HFFc6 (cell line): ENCODE measurements around the gene STK32C. TPM values are rescaled to one million over a fixed set of nuclear protein-coding genes. Genes with fewer than 3 reads are reported as not detected.
"Not testable (repeated sequence)": the region's sequence is repeated elsewhere in the genome, so short reads cannot be mapped to it uniquely, and the experiment has no call there.

Source experiments
- DNase-seq: peaks from one replicate; pipeline ENCODE4 v3.0.0-alpha.2; 2018
- H3K27ac Mint-ChIP-seq: 2 replicates; pipeline ENCODE4 v1.8.0; 2020; ENCODE audit warnings: mild to moderate bottlenecking, mixed read lengths
- H3K27me3 Mint-ChIP-seq: 2 replicates; pipeline ENCODE4 v1.8.0; 2021; ENCODE audit warnings: mild to moderate bottlenecking, moderate library complexity, mixed read lengths; ENCODE audit not compliant: insufficient read depth
- H3K36me3 Mint-ChIP-seq: 2 replicates; pipeline ENCODE4 v1.8.0; 2021; ENCODE audit warnings: low read depth, mixed read lengths
- H3K4me1 Mint-ChIP-seq: 2 replicates; pipeline ENCODE4 v1.8.0; 2020; ENCODE audit warnings: low read depth, mixed read lengths
- H3K4me3 Mint-ChIP-seq: 2 replicates; pipeline ENCODE4 v1.8.0; 2020; ENCODE audit warnings: mild to moderate bottlenecking, moderate library complexity, mixed read lengths
- H3K9me3 Mint-ChIP-seq: 2 replicates; pipeline ENCODE4 v1.8.0; 2020; ENCODE audit warnings: mild to moderate bottlenecking, mixed read lengths
- total RNA-seq, 6 experiments: library from RNA; stranded (reverse); fragmentation: NEBNext Ultra II Directional; extraction: Animal tissue kit (Norgen Biotek cat#: 25700); gene quantifications; 2 replicates in 1 of 6; 3 replicates in 5 of 6; pipeline ENCODE4 v1.2.3, GENCODE V29; 2021
- TF ChIP-seq, protein P1 (sequence below): fragments of 200-600 bp; sonication (generic); IDR thresholded peaks from 2 replicates; pipeline ENCODE4 v1.5.0; 2021; ENCODE audit warnings: antibody characterized with exemption, mild to moderate bottlenecking

The STK32C gene
- total RNA-seq, 6 experiments from 2014 or later, result 5.5 to 8.3 (median 7.2) TPM

DNA sequence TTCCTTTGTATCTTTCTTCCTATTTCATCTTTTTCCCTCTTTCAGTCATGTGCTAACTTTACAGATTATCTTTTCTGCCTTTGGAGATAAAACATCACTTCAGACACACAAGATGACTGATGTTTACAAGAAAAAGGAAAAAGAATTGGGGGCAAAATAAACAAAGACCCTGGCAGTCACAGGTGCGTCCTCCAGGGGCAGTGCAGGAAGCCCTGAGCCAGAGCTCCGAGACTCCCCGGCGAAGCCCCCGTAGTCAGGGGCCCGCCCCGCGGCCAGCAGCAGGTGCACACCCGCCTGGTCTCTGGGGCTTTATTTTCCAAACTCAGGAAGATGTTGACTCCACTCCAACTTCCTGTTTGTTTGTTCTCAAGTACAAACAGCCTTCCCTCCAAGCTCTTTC, 10.2 kb downstream of the STK32C start:
- Mint-ChIP-seq H3K9me3 (no peaks in the 10 kb centered on the region), H3K4me1 (no peaks in the 10 kb centered on the region; the same call in 1 of the 2 replicates), H3K27me3 (peaks cover 21% of the 10 kb centered on the region), H3K27ac (peak overlapping the region; percentile 42; the same call in 1 of the 2 replicates), H3K36me3 (no peaks in the 10 kb centered on the region), H3K4me3 (no peak overlapping the region)
- DNase-seq, result no peak
- TF ChIP-seq, protein P1, sequence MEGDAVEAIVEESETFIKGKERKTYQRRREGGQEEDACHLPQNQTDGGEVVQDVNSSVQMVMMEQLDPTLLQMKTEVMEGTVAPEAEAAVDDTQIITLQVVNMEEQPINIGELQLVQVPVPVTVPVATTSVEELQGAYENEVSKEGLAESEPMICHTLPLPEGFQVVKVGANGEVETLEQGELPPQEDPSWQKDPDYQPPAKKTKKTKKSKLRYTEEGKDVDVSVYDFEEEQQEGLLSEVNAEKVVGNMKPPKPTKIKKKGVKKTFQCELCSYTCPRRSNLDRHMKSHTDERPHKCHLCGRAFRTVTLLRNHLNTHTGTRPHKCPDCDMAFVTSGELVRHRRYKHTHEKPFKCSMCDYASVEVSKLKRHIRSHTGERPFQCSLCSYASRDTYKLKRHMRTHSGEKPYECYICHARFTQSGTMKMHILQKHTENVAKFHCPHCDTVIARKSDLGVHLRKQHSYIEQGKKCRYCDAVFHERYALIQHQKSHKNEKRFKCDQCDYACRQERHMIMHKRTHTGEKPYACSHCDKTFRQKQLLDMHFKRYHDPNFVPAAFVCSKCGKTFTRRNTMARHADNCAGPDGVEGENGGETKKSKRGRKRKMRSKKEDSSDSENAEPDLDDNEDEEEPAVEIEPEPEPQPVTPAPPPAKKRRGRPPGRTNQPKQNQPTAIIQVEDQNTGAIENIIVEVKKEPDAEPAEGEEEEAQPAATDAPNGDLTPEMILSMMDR, result no peak

DNA sequence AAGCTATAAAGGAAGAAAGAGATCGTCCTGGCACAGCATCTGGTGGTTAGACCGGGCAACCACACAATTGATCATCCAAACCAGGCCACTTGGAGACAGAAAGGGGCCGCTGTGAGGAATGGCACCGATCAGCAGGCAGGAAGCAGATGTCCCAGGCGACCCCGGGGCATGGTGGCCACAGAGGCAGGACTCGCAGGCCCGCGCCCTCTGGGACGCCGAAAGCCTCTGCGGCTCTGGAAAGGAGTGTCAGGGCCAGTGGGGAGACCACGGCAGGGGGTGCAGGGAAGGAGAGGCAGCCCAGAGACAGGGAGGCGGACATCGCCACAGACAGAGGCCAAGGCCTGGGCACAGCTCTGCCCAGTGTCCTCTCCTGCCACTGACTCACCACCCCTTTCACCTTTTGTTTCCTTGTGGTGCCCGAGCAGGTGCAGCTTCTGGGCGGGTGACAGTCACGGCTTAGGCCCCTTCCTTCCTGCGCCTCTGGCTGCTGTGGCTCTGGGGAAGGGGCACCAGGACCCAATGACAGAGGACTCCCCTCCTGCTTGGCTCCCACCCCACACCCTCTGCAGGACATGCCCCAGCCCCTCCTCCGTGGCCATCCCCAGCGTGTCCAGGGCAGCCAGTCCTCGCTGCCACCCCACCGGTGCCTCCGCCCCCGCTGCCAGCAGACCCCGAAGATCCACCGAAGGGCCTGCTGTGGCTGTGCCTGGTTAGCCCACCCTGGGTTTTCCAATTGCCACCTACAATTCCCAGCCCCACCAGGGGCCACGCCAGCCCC, 10.9 kb downstream of the STK32C start:
- H3K27ac Mint-ChIP-seq, result no peak overlapping the region
- H3K4me3 Mint-ChIP-seq, result no peak overlapping the region
- DNase-seq, result no peak
- peaks cover 20% of the 10 kb centered on the region for H3K27me3 Mint-ChIP-seq
- H3K9me3 Mint-ChIP-seq, result no peaks in the 10 kb centered on the region
- no peaks in the 10 kb centered on the region; the same call in 1 of the 2 replicates for H3K4me1 Mint-ChIP-seq
- TF ChIP-seq, protein P1, result no peak
- no peaks in the 10 kb centered on the region for H3K36me3 Mint-ChIP-seq

DNA sequence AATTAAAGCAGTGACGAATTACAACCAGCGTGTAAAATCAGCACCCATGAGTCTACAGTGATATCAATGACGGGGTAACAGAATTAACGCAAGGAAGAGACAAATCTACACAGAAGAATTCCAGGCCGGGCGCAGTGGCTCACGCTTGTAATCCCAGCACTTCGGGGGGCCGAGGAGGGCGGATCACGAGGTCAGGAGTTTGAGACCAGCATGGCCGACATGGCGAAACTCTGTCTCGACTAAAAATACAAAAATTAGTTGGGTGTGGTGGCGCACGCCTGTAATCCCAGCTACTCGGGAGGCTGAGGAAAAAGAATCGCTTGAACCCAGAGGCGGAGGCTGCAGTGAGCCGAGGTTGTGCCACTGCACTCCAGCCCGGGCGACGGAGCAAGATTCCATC, 12.3 kb downstream of the STK32C start:
- H3K27me3 Mint-ChIP-seq, result peaks cover 16% of the 10 kb centered on the region
- not testable (repeated sequence) for H3K27ac Mint-ChIP-seq, H3K36me3 Mint-ChIP-seq, H3K4me3 Mint-ChIP-seq, H3K4me1 Mint-ChIP-seq, H3K9me3 Mint-ChIP-seq, DNase-seq

DNA sequence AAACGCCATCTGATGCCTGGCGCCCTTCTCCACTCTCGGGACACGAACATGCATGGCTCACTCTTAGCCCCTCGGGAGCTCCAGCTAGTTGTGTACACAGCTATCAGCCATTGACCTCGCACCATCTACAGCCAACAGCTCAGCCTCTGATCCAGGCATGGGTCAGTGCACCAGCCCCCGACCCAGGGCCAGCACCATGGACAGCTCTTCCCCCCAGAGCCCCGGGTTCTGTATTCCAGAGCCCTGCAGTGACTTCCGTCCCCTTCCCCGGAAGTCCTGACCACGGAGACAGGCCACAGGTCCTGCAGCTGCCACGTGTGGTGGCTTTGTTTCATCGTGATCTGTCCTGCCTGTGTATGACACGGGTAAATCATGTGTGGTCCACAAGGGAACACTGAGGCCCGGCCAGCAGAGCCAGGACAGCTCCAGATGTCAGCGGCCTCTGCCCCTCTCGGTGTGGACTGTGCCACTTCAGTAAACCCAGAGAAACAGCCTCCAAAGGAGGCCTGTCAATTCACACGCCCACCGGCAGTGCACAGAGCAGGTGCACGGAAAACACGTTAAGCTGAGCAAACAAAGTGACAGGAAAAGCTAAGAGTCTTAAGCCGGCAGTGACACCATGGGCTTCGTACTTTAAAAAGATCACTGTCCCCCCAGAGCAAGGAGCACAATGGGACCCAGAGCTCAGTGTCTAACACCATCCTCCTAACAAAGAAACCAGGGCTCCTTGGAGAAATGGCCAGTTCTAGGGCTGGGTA, 13.0 kb downstream of the STK32C start:
- peaks cover 12% of the 10 kb centered on the region for H3K27me3 Mint-ChIP-seq
- H3K4me1 Mint-ChIP-seq, result no peaks in the 10 kb centered on the region; the same call in 1 of the 2 replicates
- DNase-seq, result no peak
- TF ChIP-seq, protein P1, result no peak
- H3K36me3 Mint-ChIP-seq, result no peaks in the 10 kb centered on the region
- no peak overlapping the region for H3K27ac Mint-ChIP-seq
- H3K9me3 Mint-ChIP-seq, result no peaks in the 10 kb centered on the region
- H3K4me3 Mint-ChIP-seq, result no peak overlapping the region

DNA sequence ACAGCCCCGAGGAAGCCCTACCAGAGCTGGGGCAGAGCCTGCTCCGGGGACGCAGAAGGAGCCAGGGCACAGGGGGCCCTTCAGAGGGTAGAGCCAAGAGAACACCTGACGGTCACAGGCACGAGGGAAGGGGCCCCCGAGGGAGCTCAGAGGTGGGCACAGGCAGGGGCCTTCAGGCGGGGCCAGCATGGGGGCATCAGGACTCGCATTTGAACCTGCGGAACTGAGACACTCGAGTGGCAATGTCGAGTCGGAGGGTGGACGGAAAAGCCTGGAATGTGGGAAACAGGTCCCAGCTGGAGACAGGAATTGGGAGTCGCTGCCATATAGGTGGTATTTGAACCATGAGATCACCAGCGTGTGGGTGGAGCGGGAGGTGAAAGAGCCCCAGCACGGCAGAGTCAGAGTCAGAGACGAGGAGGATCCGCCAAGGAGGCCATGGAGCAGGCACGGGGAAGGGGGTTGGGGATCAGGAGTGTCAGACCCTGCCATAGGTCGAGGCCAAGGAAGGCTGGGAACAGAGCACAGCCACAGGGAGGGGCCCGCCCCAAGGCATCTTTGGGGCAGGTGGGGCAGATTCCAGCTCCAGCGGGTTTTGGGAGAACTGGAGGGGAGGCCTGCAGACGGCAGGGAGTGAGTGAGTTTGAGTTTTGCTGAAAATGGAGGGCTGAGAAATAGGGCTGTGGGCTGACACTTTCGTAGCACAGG, 13.8 kb downstream of the STK32C start:
- Mint-ChIP-seq H3K27me3 (peaks cover 10% of the 10 kb centered on the region), H3K36me3 (no peaks in the 10 kb centered on the region), H3K4me3 (no peak overlapping the region), H3K27ac (no peak overlapping the region), H3K9me3 (peaks cover 3% of the 10 kb centered on the region; the same call in 1 of the 2 replicates), H3K4me1 (no peaks in the 10 kb centered on the region; the same call in 1 of the 2 replicates)
- no peak for DNase-seq
- TF ChIP-seq, protein P1, result no peak
